Stomach (tissue), 4 donors: ENCODE results near the gene HOXD3.

Experiments used
- POLR2A ChIP-seq, 4 donors: fragments of 450-650 bp; IDR thresholded peaks; one replicate each; pipeline ENCODE4 v1.6.1; 2016; ENCODE audit warnings: antibody characterized with exemption in 4 of 4, control low read depth in 2 of 4, mild to moderate bottlenecking in 1 of 4, moderate library complexity in 1 of 4
- TF ChIP-seq, protein P1 (sequence below), 7 experiments: fragments of 450-650 bp in 4 of 7; fragments of 200-600 bp in 3 of 7; sonication (generic) in 3 of 7; IDR thresholded peaks; one replicate each; pipeline ENCODE4 v1.5.1; 2016 to 2019; ENCODE audit warnings: antibody characterized with exemption in 7 of 7, control low read depth in 2 of 7, mild to moderate bottlenecking in 1 of 7

DNA sequence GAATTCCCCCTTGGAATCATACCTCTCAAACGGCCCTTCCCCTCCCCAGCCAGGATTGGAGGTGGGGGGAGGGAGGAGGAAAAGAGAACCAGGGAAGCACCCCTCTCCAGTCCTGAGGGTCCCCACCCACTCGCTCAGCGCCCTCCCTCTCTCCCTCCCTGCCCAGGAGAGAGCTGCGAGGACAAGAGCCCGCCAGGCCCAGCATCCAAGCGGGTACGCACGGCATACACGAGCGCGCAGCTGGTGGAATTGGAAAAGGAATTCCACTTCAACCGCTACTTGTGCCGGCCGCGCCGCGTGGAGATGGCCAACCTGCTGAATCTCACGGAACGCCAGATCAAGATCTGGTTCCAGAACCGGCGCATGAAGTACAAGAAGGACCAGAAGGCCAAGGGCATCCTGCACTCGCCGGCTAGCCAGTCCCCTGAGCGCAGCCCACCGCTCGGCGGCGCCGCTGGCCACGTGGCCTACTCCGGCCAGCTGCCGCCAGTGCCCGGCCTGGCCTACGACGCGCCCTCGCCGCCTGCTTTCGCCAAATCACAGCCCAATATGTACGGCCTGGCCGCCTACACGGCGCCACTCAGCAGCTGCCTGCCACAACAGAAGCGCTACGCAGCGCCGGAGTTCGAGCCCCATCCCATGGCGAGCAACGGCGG lies 14.4 kb downstream of the HOXD3 start:
- TF ChIP-seq, protein P1, sequence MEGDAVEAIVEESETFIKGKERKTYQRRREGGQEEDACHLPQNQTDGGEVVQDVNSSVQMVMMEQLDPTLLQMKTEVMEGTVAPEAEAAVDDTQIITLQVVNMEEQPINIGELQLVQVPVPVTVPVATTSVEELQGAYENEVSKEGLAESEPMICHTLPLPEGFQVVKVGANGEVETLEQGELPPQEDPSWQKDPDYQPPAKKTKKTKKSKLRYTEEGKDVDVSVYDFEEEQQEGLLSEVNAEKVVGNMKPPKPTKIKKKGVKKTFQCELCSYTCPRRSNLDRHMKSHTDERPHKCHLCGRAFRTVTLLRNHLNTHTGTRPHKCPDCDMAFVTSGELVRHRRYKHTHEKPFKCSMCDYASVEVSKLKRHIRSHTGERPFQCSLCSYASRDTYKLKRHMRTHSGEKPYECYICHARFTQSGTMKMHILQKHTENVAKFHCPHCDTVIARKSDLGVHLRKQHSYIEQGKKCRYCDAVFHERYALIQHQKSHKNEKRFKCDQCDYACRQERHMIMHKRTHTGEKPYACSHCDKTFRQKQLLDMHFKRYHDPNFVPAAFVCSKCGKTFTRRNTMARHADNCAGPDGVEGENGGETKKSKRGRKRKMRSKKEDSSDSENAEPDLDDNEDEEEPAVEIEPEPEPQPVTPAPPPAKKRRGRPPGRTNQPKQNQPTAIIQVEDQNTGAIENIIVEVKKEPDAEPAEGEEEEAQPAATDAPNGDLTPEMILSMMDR (IDR thresholded peaks at IDR 0.05), result no peak
- TF ChIP-seq POLR2A (IDR thresholded peaks at IDR 0.05), result no peak
